ENCODE data around the gene ITGAD. TPM values are rescaled to one million over a fixed set of nuclear protein-coding genes. Genes with fewer than 3 reads are reported as not detected.

The ITGAD gene
- total RNA-seq, 1 donor from 2014 or later: not detected

DNA sequence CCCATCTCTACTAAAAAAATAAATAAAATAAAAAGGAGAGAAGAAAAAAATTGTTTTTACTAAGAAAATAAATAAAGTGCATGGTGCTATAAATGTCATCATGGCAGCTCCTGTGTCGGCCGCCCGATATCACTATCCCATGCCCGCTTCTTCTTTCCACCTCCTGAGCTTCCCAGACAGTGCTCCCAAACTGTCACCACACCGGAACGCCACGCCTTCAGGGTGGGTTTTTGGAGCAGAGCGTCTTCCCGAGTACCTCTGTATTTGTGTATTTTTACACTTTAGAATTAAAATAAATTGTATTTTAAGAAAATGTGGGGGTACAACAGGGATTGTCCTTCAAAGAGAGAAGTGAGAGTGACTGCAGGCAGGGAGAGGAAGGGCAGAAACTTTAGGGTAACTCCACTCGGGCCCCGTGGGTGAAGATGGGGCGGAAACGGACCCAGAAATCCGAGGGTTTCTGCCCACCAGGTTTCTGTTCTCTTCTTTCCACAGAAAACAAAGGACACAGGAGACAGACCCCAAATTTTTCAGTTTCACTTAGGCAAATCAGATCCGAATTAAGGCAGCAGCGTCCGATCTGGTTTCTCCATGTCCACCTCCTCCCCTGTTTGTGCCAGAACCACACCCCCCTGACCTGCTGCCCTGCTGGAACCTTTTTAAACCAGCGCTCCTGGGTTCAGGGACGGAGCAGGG is 41.7 kb upstream of the ITGAD start:
- Mint-ChIP-seq H3K4me3 (ENCODE audit: unreplicated experiment) (no peak overlapping the region), H3K27ac (ENCODE audit: unreplicated experiment) (no peak overlapping the region), H3K4me1 (ENCODE audit: low read depth) (no peaks in the 10 kb centered on the region), H3K36me3 (ENCODE audit: low read depth) (no peaks in the 10 kb centered on the region), H3K9me3 (ENCODE audit: low read depth) (no peaks in the 10 kb centered on the region), H3K27me3 (ENCODE audit: low read depth) (peaks cover 9% of the 10 kb centered on the region)
- no peak for DNase-seq (ENCODE audit: low spot score)
- TF ChIP-seq, protein P1, sequence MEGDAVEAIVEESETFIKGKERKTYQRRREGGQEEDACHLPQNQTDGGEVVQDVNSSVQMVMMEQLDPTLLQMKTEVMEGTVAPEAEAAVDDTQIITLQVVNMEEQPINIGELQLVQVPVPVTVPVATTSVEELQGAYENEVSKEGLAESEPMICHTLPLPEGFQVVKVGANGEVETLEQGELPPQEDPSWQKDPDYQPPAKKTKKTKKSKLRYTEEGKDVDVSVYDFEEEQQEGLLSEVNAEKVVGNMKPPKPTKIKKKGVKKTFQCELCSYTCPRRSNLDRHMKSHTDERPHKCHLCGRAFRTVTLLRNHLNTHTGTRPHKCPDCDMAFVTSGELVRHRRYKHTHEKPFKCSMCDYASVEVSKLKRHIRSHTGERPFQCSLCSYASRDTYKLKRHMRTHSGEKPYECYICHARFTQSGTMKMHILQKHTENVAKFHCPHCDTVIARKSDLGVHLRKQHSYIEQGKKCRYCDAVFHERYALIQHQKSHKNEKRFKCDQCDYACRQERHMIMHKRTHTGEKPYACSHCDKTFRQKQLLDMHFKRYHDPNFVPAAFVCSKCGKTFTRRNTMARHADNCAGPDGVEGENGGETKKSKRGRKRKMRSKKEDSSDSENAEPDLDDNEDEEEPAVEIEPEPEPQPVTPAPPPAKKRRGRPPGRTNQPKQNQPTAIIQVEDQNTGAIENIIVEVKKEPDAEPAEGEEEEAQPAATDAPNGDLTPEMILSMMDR (IDR thresholded peaks at IDR 0.05): no peak

DNA sequence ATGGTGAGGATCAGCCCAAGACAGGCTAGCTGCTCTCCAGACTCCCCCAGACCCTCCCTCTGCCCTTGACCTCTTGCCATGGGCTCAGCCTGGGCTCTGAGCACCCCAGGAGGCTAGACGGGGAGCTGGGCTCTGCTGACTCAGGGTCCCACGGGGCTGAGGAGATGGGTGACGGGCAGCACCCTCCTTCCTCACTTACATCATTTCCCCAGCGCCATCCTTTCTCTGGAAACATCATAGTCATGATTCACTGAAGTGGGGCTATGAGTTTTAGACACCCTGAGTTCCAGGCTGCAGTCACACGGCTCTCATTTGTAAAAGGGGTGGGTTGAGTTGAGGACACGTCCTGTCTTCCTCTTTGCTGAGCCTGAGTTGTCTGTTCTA is 41.2 kb upstream of the ITGAD start:
- Mint-ChIP-seq H3K27me3 (ENCODE audit: low read depth) (peaks cover 9% of the 10 kb centered on the region), H3K36me3 (ENCODE audit: low read depth) (no peaks in the 10 kb centered on the region), H3K27ac (ENCODE audit: unreplicated experiment) (no peak overlapping the region), H3K9me3 (ENCODE audit: low read depth) (no peaks in the 10 kb centered on the region), H3K4me3 (ENCODE audit: unreplicated experiment) (no peak overlapping the region), H3K4me1 (ENCODE audit: low read depth) (no peaks in the 10 kb centered on the region)
- DNase-seq (ENCODE audit: low spot score): no peak
- TF ChIP-seq, protein P1 (IDR thresholded peaks at IDR 0.05): no peak

DNA sequence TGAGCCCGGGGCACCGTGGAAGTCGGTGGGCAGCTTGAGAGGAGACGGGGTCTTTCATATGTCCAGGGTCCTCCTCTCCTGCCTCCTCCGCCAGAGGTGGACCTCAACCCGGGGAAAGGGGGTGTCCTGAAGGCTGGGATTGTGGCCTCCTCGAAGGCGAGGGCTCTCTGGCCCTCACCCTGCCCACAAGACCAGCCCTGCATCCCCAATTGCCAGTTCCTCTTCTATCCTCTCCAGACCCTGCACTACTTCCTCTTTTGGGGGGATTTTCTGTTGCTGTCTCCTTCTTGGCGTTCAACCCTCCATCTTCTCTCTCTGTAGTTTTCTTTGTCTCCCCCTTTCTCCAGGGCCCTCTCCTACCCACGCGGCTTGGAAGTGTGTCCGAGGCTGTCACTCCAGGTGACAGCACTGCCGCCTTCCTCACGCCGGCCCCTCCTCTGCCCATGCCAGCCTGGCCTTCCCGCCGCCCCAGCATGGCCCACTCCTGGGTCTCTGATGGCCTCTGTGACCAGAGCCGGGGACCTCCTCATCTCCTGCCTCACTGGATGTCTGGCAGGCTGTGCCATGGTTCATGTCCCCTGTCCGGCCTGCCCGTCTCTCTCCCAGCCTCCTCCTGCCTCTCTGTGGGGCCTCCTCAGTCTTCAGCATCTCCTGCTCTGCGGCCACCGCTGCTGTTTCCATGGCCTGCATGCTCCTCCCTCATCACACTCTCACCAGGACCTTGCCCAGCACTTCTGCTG is 40.6 kb upstream of the ITGAD start:
- no peak overlapping the region for H3K27ac Mint-ChIP-seq (ENCODE audit: unreplicated experiment)
- no peak overlapping the region for H3K4me3 Mint-ChIP-seq (ENCODE audit: unreplicated experiment)
- H3K27me3 Mint-ChIP-seq (ENCODE audit: low read depth): peaks cover 9% of the 10 kb centered on the region
- no peaks in the 10 kb centered on the region for H3K36me3 Mint-ChIP-seq (ENCODE audit: low read depth)
- no peak for DNase-seq (ENCODE audit: low spot score)
- H3K4me1 Mint-ChIP-seq (ENCODE audit: low read depth): no peaks in the 10 kb centered on the region
- no peaks in the 10 kb centered on the region for H3K9me3 Mint-ChIP-seq (ENCODE audit: low read depth)
- TF ChIP-seq, protein P1 (IDR thresholded peaks at IDR 0.05): no peak

DNA sequence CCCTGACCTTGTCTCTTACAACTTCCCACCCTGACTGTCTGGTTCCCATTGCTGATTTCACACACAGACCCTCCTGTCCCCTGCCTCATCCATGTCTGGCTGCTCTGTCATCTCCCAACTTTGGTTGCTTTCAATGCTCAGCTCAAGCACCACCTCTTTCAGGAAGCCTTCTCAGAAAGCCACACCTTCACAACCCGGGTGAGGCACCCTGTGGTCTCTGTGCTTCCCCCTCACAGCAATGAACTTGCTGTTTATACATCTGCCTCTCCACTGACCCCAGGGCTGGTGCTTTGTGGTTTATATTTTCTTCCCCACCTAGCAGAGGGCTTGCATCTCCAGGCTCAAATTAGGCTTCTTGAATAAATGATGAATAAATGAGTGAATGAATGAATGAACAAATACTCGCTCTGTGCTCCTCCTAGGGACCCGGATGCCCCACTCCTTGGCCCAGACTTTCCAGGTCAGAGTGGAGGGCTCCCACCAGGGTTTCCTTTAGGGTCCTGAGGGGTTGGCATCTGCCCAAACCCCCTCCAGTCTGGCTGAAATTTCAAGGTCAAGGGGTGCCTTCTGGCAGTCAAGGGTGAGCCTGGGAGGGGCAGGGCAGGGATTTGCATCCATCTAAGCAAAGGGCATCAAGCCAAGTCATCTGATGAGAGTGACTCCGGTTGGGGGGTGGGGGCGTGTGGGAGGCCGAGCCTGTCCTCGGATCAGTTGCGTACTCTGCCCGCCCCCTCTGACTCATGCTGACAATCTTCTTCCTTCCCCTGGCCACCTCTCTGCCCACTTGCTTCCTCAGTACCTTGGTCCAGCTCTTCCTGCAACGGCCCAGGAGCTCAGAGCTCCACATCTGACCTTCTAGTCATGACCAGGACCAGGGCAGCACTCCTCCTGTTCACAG is 38.5 kb upstream of the ITGAD start, which contains the start of gene ITGAX:
TSS of gene ITGAX (plus strand) at position 783 of the 898 bp plus-strand sequence. CDS start at position 862, 79 bp downstream.
- Mint-ChIP-seq H3K4me3 (ENCODE audit: unreplicated experiment) (no peak within 1 kb of the TSS), H3K27me3 (ENCODE audit: low read depth) (peaks cover 9% of the 10 kb centered on the region), H3K9me3 (ENCODE audit: low read depth) (no peaks in the 10 kb centered on the region), H3K4me1 (ENCODE audit: low read depth) (no peaks in the 10 kb centered on the region), H3K27ac (ENCODE audit: unreplicated experiment) (no peak within 1 kb of the TSS), H3K36me3 (ENCODE audit: low read depth) (no peaks in the 10 kb centered on the region)
- no peak for DNase-seq (ENCODE audit: low spot score)
- TF ChIP-seq, protein P1 (IDR thresholded peaks at IDR 0.05): no peak
